G401.6 (cell line): ENCODE data around the gene SYCP2L.

Source experiments
- FAIRE-seq: peaks from 2 replicates; lab custom pipeline; 2012; peaks lifted over from hg19 to GRCh38; lab: Jason Lieb, UNC

Gene SYCP2L

DNA sequence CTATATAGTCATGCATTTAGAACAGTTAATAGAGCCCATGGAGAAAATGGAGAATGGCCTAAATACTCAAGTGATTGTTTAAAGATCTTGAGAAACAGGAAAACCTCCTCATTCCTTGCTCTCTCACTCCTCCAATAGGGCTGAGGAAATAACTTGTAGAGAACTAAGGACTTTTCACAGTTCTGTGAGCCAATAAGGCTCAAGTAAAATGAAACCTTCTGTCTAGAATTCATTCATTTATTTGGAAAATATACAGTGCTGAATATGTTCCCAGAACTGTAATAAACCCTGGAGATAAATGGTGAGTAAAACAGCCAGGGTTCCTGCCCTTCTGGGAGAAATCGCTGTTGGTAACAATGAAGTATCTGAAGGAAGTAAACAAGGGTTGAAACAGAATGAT is 122.0 kb downstream of the SYCP2L start:
- no peak for FAIRE-seq

- FAIRE-seq = no peak
Observed at GRCh38 chr6:11009353-11009752, 122.5 kb downstream of the SYCP2L start.

GRCh38 chr6:11011787-11012234 is 125.0 kb downstream of the SYCP2L start:
- FAIRE-seq = no peak

DNA sequence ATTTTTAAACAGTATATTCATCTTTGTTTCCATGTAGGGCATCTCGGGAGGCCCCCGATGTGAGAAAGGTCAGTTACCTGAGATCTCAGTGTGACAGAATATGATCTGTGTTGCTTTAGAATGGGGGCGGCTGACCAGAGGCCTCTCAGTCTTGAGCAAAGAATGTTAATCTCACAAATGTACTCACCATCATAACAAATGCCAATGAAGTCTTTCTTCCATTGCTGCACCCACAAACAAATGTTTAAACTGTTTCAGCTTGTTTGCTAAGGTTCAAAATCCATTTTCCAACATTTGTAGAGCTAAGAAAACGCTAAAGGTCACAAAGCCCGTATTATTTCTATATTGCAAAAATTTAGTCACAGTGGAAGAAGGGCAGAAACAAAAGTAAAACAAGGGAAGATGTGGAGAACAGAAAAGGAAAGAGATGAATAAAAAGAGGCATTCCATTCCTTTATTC is 125.5 kb downstream of the SYCP2L start:
- no peak for FAIRE-seq

DNA sequence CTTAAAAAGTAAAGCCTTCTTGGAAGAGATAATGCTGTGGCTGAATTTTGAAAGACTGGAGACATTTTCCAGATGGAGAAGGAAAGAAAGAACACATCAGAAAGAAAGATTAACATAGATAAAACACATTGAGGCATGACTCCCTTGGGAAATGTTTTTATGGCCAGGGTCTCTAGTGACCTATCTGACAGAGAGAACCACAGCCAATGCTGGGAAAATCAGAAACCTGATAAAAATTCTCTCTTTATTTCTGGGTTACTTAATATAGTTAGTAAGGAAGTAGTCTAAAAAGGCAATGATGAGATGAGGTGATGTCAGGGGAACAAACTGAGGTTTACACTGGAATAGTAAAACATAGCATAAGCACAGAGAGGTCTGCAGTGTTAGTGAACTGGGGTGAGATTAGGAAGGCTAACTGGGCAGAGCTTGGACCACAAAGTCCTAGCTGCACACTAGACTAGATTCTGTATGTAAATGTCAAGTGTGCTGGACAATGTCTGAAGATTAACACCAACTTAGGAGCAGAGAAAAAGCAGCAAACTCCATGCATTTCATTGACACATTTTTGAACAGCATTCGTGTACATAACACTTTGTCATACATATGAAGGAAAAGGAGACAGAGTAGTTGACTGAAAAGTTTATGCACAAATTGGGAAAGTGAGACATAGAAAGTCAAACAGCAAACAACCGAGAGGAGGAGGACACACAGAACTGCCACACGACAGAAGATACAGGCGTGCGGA is 126.3 kb downstream of the SYCP2L start:
- no peak for FAIRE-seq

- no peak for FAIRE-seq
Observed at GRCh38 chr6:11013721-11014070, 126.8 kb downstream of the SYCP2L start.

GRCh38 chr6:11015102-11015501 is 128.2 kb downstream of the SYCP2L start:
- no peak for FAIRE-seq

DNA sequence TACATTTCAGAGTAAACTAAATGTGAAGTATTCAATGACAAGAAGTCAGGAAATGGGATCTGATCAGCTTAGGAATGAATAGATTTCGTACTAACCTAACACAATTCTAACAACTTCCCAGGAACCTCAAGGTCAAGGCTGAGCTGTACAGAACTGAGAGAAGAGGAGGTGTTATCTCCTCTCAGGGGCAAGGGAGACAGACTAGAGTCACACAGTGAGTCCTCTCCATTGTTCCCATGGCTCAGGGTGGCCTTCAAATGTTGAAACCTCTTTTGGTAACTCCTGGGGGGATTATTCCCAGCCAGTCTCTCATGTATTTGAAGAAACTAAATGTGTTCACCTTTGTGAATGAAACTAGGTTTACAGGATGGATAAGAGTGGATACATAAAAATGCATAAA is 129.6 kb downstream of the SYCP2L start:
- no peak for FAIRE-seq

DNA sequence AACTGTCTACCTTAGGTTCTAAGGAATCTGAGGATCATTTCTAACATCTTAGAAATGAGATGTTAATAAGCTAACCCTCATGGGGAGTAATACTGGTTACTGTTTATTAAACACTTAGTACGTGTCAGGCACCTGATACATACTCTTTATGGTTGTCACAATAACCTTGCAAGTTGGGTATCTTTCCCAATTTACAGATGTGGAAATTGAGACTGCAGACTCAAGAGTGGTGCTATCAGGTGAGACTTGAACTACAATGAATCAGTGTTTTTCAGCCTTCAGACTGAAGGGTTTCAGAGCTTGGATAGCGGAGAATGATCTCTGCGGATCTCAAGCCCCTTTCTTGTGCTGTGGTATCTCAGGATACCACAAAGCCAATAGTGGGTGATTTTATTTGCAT is 130.2 kb downstream of the SYCP2L start:
- FAIRE-seq = no peak

- FAIRE-seq = no peak
Observed at GRCh38 chr6:11018225-11018624, 131.4 kb downstream of the SYCP2L start.

DNA sequence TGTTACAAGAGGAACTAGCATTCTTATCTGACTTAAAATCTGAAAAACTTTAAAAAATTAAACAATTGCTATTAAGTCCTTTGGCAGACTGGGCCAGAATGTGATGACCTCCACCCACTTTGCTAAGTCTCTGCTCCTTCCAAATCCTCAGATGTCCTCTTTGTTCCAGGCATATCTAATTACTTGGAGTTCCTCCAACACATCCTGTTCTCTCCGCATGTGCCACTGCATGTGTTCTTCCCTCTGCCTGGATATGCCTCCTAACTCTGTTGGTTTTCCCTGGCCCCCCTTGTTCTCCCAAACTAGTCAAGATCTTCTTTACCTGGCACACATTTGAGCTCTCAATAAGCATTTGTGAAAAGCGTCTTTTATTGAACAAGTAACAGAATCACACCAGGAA is 134.2 kb downstream of the SYCP2L start:
- FAIRE-seq = no peak

DNA sequence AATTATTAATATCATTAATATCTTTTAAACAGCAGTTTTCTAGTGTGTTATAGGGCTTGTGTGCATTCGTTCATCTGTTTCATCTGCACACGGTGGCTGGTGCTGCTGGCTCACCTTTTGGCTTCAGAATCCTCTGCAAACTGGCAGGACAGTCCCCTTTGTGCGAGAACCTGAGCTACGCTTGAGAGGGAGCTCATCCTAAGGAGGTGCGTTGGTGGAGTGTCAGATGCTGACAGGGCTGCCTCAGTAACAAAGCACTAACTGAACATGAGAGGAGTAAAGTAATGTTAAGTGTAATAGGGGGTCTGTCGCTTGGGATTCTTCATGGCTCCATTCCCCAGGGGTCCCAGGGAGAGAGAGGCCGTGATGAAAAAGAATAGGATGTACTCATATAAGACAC is 134.9 kb downstream of the SYCP2L start:
- no peak for FAIRE-seq

DNA sequence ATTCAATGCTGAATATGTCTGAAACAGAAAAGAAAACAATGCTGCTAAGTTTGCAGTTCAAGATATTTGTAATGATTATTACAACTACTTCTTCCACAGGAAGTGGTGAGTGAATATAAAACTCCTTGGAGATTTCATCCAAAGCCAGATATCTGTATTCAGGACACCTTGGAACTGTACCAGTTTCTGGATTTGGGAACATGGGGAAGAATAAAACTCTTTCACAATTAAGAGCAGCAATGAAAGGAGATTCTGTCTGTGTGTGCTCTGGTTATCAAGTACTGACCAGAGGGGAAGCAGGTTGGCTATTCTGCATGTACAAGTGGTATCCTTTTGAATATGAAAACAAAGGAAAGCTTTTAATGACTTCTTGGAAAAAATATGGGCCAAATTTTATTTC is 136.2 kb downstream of the SYCP2L start:
- no peak for FAIRE-seq
